Adipocyte (in vitro differentiated cells): ENCODE measurements around the gene PHKA2.
"Not testable (repeated sequence)": the region's sequence is repeated elsewhere in the genome, so short reads cannot be mapped to it uniquely, and the experiment has no call there.

Source experiments
- DNase-seq: peaks from one replicate; pipeline ENCODE4 v3.0.0-alpha.2; 2015; ENCODE audit warnings: low read depth
- H3K27me3 ChIP-seq: replicated peaks from 2 replicates; pipeline ENCODE4 v1.7.0; 2013; ENCODE audit warnings: mild to moderate bottlenecking, low read length, moderate library complexity; ENCODE audit not compliant: control insufficient read depth, insufficient read depth
- H3K36me3 ChIP-seq: 2 replicates; pipeline ENCODE4 v1.7.0; 2013; ENCODE audit warnings: low read length, mild to moderate bottlenecking, moderate library complexity; ENCODE audit not compliant: control insufficient read depth, insufficient read depth, severe bottlenecking
- H3K4me1 ChIP-seq: 2 replicates; pipeline ENCODE4 v1.7.0; 2013; ENCODE audit warnings: mild to moderate bottlenecking, low read length, moderate library complexity; ENCODE audit not compliant: control insufficient read depth, insufficient read depth
- H3K4me3 ChIP-seq: 2 replicates; pipeline ENCODE4 v1.7.0; 2013; ENCODE audit warnings: mild to moderate bottlenecking, low read length, moderate library complexity
- H3K9ac ChIP-seq: 2 replicates; pipeline ENCODE4 v1.7.0; 2013; ENCODE audit warnings: mild to moderate bottlenecking, low read length, moderate library complexity
- H3K9me3 ChIP-seq: 2 replicates; pipeline ENCODE4 v1.7.0; 2013; ENCODE audit warnings: mild to moderate bottlenecking, low read length, moderate library complexity; ENCODE audit not compliant: control insufficient read depth

PHKA2 gene

GRCh38 chrX:19003756-19004155 lies 19.8 kb upstream of the PHKA2 start:
- Histone ChIP-seq H3K27me3 (no peaks in the 10 kb centered on the region), H3K4me1 (no peaks in the 10 kb centered on the region), H3K9me3 (no peaks in the 10 kb centered on the region), H3K36me3 (no peaks in the 10 kb centered on the region), H3K9ac (no peak overlapping the region), H3K4me3 (no peak overlapping the region)
- no peak for DNase-seq

GRCh38 chrX:18998653-18999052 lies 14.7 kb upstream of the PHKA2 start:
- no peak overlapping the region for H3K4me3 ChIP-seq
- H3K4me1 ChIP-seq: peaks cover 7% of the 10 kb centered on the region
- H3K36me3 ChIP-seq: no peaks in the 10 kb centered on the region
- H3K9ac ChIP-seq: no peak overlapping the region
- H3K9me3 ChIP-seq: no peaks in the 10 kb centered on the region
- no peak for DNase-seq
- no peaks in the 10 kb centered on the region for H3K27me3 ChIP-seq

GRCh38 chrX:18997916-18998315 lies 14.0 kb upstream of the PHKA2 start:
- no peak overlapping the region for H3K9ac ChIP-seq
- H3K36me3 ChIP-seq: no peaks in the 10 kb centered on the region
- DNase-seq: no peak
- peaks cover 7% of the 10 kb centered on the region for H3K4me1 ChIP-seq
- H3K4me3 ChIP-seq: no peak overlapping the region
- no peaks in the 10 kb centered on the region for H3K9me3 ChIP-seq
- no peaks in the 10 kb centered on the region for H3K27me3 ChIP-seq

GRCh38 chrX:18996536-18996935 lies 12.6 kb upstream of the PHKA2 start:
- Histone ChIP-seq H3K9me3 (no peaks in the 10 kb centered on the region), H3K27me3 (no peaks in the 10 kb centered on the region)
- no peak for DNase-seq

GRCh38 chrX:18995221-18995620 lies 11.3 kb upstream of the PHKA2 start:
- no peaks in the 10 kb centered on the region for H3K36me3 ChIP-seq
- DNase-seq: peak; percentile 54
- no peak overlapping the region for H3K4me3 ChIP-seq
- peaks cover 7% of the 10 kb centered on the region for H3K4me1 ChIP-seq
- H3K9me3 ChIP-seq: no peaks in the 10 kb centered on the region
- peak overlapping the region; percentile 52 for H3K9ac ChIP-seq
- no peaks in the 10 kb centered on the region for H3K27me3 ChIP-seq

More at GRCh38 chrX:18996536-18996935, 12.6 kb upstream of the PHKA2 start:
- Histone ChIP-seq H3K4me1 (peaks cover 7% of the 10 kb centered on the region), H3K36me3 (no peaks in the 10 kb centered on the region), H3K4me3 (no peak overlapping the region), H3K9ac (no peak overlapping the region)

GRCh38 chrX:18994713-18995112 lies 10.8 kb upstream of the PHKA2 start:
- H3K27me3 ChIP-seq: no peaks in the 10 kb centered on the region
- no peaks in the 10 kb centered on the region for H3K36me3 ChIP-seq
- no peaks in the 10 kb centered on the region for H3K9me3 ChIP-seq

GRCh38 chrX:18992829-18993228 lies 8.9 kb upstream of the PHKA2 start:
- no peak for DNase-seq
- no peaks in the 10 kb centered on the region for H3K27me3 ChIP-seq
- H3K9me3 ChIP-seq: no peaks in the 10 kb centered on the region
- H3K9ac ChIP-seq: no peak overlapping the region
- peaks cover 4% of the 10 kb centered on the region for H3K36me3 ChIP-seq
- peaks cover 7% of the 10 kb centered on the region for H3K4me1 ChIP-seq
- H3K4me3 ChIP-seq: no peak overlapping the region

More at GRCh38 chrX:18994713-18995112, 10.8 kb upstream of the PHKA2 start:
- Histone ChIP-seq H3K4me1 (peaks cover 7% of the 10 kb centered on the region), H3K9ac (peak overlapping the region; percentile 52), H3K4me3 (no peak overlapping the region)
- peak; percentile 71 for DNase-seq

- H3K9me3 ChIP-seq: no peaks in the 10 kb centered on the region
- peak overlapping the region; percentile 83 for H3K9ac ChIP-seq
- peak overlapping the region; percentile 85 for H3K4me3 ChIP-seq
- H3K27me3 ChIP-seq: no peaks in the 10 kb centered on the region
- no peak for DNase-seq
- no peaks in the 10 kb centered on the region for H3K4me1 ChIP-seq
- H3K36me3 ChIP-seq: peaks cover 4% of the 10 kb centered on the region
Measured at GRCh38 chrX:18985186-18985435, 1.2 kb upstream of the PHKA2 start.

GRCh38 chrX:18984381-18985185 lies 669 bp upstream of the PHKA2 start:
- Histone ChIP-seq H3K4me3 (peak overlapping the region; percentile 85), H3K27me3 (no peaks in the 10 kb centered on the region), H3K9me3 (no peaks in the 10 kb centered on the region), H3K4me1 (no peaks in the 10 kb centered on the region), H3K36me3 (peaks cover 4% of the 10 kb centered on the region), H3K9ac (peak overlapping the region; percentile 83)
- DNase-seq: peak; percentile 81

- H3K27me3 ChIP-seq: no peaks in the 10 kb centered on the region
- H3K4me3 ChIP-seq: no peak overlapping the region
- no peaks in the 10 kb centered on the region for H3K36me3 ChIP-seq
- H3K9ac ChIP-seq: no peak overlapping the region
- no peaks in the 10 kb centered on the region for H3K4me1 ChIP-seq
- no peaks in the 10 kb centered on the region for H3K9me3 ChIP-seq
- no peak for DNase-seq
Measured at GRCh38 chrX:18981124-18981807, 2.6 kb downstream of the PHKA2 start.

- not testable (repeated sequence) for H3K27me3 ChIP-seq, H3K36me3 ChIP-seq, H3K9ac ChIP-seq, H3K4me3 ChIP-seq, H3K9me3 ChIP-seq, DNase-seq, H3K4me1 ChIP-seq
Measured at GRCh38 chrX:18980262-18980661, 3.7 kb downstream of the PHKA2 start.
